Fibroblast of skin of back (primary cell): ENCODE measurements around the gene CADM4.

ENCODE experiments used
- DNase-seq: peaks from one replicate; pipeline ENCODE4 v3.0.0-alpha.2; 2013

CADM4 gene

DNA sequence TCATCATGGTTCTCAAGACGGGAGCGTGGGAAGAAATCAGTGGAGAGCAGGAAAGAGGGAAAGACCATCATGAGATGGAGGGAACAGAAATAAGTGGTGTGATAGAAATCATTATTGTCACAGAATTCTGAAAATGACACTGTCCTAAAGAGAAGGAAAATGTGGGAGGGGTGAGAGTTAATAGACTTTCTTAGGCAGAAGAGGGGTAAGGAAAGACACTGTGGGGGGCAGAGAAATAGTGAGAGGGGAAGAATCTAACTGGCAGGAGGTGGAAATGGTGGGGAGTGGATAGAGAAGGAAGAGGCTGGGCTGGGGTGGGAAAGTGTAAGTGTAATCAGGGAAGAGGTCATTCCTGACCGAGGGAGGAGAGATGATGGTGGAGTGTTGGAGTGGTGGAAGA lies 60.9 kb downstream of the CADM4 start:
- DNase-seq, result no peak

- no peak for DNase-seq
Measured at GRCh38 chr19:43575955-43576878, 63.4 kb downstream of the CADM4 start.

DNA sequence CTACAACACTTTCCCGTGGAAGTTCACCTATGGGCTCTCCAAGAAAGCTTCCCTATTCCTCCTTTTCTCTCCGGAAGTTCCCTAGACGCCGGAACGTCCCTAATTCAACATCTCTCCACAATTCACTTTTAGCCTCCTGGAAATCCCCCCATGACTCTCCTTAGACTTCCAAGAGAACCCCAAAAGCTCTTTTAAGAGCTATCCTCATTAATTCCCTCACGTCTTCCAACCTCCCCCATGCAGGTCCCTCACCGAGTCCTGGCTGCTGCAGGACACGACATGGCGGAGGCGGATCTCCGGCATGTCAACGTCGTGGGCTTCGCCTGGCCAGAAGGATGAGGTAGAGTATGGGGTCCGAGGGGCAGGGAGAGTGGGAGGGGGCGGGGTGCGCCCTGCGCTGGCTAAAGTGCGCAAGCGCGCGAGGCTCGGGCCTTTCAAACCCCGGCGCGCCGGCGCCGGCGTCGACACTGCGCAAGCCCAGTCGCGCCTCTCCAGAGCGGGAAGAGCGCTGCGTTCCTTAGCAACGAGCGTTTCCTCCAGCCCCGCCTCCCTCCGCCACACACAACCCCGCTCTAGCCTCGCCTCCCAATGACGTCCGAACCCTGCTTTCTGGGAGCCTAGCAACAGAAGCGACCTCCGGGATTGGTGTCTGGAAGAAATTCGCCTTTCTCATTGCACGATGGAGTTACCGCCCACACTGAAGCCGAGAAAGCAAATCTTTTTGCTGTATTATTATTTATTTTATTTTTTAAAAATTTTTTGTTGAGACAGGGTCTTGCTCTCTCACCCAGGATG lies 64.3 kb downstream of the CADM4 start, which contains the start of the genes PINLYP and XRCC1:
PINLYP (plus strand) TSS at position 646 of the 795 bp plus-strand sequence. CDS start 1,391 bp downstream, outside the sequence.
XRCC1 (minus strand) TSS at position 372 of the 795 bp plus-strand sequence; CDS start at position 303, 69 bp downstream.
- DNase-seq, result peak; percentile 99

DNA sequence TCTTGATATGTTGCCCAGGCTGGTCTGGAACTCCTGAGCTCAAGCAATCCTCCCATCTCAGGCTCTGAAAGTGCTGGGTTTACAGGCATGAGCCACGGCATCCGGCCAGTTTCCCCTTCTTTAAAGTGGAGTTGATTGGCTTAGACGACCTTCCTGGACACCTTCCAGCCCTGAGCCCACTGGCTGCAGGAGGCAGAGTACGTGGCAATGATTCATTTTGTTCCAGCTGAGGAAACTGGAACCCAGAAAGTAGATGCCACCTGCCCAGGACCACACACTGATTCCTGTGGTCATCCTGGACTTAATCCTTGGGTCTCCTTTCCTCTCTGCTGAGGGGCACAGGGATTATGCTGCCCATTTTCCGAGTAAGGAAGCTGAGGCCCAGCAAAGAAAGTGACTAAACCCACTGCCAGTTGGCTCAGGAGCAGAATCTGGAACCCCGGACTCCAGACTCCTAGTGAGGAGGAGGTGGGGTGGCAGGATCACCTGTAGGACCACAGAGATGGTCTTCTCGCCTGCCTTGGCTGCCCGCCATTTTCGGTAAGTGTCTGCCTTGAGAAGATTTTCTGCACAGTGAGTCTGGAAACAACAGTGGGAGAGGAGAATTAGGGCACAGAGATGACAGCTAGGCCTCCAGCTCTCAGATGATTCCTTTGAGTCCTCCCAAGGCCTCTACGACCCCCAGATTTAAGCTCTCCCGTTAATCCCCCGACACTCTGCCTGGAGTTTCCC lies 65.1 kb downstream of the CADM4 start:
- DNase-seq, result no peak
